CD4-positive, alpha-beta T cell treated with Interleukin-1 beta for 1 hour (primary cell): ENCODE measurements around the gene C5orf58.

Source experiments
- DNase-seq, 2 donors: peaks; one replicate each; pipeline ENCODE4 v3.0.0-alpha.2; 2020 to 2022

Gene C5orf58, protein sequence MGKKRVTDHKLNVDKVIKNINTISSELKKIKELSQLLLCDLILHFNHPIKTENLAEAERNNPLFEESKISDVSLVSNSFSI

DNA sequence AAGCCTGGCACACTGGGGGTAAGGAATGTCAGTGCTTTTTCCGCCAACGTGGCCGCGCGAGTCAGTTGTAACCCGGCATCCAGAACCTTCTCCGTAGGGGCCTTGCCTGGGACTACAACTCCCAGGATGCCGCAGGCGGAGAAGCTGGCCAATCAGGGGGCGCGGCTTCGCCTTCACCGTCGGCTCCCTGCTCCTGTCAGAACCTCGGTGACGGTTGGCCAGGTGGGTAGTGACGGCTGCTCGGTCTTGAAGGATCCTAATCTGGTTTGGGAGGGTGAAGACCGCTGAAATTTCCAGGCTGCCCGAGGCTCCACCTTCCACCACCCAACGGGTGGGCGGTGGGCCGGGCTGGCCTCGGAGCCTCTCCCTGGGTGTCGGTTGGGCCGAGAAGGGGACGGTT, at the start of gene C5orf58:
TSS of gene C5orf58 (plus strand) at position 200 of the 400 bp plus-strand sequence. CDS start 1,992 bp downstream, outside the sequence.
- DNase-seq = no peak

DNA sequence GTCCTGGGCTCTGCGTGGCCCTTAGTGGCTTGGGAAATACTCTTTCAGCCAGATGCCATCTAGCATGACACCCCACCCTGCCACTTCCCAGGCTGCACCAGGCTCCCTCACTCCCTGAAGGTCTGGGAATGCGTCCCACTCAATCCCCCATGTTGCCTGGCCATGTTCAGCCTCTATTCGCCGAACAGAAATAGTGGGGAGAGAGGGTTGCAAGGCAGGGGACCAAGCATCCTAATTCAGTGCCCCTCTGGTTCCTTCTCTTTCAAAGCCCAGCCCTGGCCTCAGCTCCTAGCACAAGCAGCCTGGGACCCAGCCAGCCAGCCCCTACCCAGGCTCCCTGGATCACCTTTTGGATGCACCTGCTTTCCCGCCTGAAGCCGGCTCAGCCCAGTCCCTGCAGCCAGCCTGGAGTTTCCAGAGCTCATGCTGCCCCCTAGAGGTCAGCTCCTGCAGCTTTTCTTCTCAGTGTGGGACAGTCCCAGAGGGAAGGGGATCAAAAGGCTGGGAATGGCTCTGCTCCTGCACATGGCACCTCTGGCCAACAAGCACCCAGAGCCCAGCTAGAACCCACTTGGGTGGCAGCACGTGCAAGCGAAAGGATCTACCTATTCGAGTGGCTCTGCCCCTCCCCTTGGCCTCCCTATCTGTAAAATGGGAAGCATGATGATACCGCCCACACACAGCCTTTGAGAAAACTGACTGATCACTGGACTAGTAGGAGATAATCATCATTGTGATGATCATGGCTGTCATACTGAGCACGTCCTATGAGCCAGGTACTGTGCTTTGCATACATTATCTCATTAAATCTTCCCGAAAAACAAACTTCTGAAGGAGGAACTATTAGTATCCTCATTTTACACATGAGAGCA, 48.7 kb upstream of the C5orf58 start:
- DNase-seq = peak; percentile 16 to 20

DNA sequence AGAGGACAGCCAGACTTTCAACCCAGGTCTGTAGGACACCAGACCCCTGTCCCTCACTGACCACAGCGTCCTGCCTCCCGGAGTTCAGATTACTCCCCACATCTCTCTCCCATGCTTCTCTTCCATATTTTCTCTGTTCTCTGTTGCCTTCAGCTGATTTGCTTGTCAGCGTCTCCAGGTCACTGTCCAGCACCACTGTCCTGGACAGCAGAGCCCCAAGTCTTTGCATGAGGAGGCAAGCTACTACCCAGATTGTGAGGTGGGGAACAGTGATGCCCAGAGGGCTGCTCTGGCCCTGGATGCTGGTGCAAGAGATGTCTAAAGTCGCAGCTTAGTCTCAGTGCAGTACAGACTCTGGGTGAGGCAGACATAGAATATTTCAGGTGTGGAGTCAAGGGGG, 48.0 kb upstream of the C5orf58 start:
- DNase-seq = no peak

DNA sequence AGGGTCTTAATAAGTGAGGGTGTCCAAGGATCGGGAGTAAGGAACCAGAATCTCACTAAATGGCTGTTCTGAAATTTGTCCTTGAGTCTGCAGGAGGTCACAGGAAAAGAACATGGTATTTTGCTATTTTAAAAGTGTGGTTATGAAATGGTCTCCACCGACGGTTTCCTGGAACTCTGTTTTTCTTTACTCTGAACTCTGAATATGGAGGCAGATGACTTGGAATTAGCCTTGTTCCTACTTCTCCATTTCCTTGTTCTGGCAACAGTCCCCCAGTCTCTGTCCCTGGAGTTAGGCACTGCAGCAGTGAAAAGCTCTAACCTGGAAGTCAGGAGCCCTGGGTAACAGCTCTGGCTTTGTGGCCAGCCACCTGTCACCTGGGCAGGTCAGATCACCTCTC, 46.6 kb upstream of the C5orf58 start:
- DNase-seq = no peak

DNA sequence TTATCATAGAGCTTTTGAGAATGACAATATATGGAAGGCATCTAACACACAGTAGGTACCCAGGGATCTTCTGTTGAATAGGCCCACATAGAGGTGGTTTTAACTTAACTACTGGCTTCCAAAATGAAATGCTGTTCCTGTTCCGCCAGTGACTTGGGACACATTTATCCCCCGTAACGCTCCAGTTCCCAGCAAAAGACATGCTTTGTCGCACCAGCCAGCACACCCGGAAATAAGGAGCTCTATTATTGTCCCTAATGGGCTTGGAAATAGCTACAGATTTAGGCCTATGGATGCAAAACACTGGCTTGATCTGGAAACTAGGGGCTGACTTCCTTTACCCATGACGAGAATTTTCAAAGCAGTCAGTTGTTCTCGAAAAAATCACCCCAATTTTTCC, 45.9 kb upstream of the C5orf58 start:
- no peak for DNase-seq

DNA sequence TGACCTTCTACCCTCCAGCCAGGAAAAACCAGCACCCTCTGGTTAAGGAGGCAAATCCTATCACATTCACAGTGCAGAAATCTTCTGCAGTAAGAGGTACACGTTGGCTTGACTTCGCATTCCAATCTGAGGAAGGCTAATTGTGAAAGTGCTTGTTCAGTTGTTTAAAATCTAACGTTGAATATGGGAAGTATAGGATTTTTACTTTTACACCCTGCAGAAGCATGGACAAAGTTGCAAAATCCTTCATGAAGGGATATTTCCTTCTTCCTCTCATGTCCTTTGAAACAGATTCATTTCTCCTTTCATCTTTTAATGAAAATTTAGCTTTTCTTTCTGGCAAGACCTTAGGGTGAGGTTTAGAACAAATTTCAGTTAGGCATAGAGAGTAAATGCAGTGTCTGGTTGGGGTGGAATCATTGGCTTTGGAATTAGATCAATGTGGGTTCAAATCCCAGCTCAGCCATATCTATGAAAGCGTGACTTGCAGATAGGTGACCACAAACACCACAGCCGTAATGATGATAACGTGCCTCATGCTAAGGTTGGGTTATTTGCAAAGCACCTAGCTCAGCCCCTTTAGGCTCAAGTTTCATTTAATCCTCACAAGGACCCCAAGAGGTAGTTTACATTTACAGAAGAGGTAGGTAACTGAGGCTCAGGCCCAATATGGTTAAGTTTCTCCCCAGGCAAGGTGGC, 42.2 kb upstream of the C5orf58 start:
- no peak for DNase-seq

DNA sequence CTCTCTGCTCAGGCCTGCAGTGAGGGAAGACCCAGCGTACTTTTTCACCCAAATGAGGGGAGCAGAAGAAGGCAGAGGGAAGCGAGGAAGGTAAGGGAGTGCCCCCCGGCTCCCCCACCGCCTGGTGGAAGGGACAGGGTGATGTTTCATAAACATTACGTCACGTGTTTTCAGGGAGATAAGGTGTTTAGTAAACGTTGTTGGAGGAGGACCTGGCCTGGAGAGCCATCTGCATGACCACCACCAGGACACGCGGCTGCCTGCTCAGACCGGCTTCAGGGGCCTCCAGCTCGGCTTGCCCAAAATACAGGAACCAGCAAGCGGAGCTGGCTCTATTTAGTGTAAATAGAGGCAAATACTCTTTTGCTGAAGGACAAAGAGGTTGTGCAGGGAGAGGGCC, 40.0 kb upstream of the C5orf58 start:
- no peak for DNase-seq

DNA sequence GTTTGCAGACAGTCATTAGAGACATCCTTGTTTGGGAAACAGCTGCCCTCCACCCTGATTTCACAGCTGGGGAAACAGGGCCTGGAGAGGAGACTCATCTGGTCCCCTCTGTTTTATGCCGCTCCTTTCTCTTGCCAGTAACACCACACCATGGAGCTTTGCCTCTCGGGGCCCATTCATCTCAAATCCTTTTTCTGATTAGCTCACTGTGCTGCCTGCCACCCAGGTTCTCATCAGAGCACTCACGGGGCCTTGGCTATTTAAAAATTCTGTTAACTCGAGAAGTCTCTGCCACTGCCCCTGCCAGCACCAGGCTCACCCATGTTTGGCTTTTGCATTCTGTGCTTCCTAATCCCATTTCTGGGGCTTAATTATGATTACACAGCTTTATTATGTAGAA, 36.8 kb upstream of the C5orf58 start:
- no peak for DNase-seq

DNA sequence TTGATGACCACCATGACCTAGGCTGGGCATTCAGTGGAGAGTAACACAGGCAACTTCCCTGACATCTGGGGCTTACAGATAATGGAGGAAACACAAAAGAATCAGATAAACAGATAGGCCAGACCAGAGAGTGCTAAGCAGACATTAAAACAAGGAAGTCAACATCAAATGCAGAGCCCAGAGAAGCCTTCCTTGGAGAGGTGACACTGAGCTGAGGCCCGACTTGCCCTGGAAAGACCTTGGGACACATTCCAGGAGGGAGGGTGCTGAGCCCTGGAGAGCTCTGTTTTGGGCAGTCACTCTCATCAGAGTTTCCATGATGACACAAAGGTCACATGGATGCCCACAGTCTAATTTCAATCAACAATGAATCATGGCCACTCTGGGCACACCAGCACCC, 31.9 kb upstream of the C5orf58 start:
- no peak for DNase-seq

DNA sequence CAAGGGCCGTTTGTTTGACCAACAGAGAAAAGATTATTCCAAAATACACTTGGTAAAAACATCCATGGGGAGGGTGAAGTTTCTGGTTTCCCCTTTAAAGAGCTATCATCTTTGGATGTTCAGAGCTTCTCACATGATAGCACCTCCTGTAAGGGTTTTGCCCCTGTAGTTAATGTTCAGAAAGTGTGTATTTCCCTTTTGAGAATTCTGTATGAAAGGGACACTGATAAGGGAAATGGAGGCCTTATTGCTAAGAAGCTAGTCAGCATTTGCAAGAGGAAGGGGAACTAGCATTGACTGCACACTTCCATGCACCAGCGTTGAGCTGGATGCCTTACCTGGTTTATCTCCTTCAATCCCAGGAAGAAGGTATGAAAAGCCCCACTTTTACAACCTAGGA, 31.5 kb upstream of the C5orf58 start:
- DNase-seq = no peak

DNA sequence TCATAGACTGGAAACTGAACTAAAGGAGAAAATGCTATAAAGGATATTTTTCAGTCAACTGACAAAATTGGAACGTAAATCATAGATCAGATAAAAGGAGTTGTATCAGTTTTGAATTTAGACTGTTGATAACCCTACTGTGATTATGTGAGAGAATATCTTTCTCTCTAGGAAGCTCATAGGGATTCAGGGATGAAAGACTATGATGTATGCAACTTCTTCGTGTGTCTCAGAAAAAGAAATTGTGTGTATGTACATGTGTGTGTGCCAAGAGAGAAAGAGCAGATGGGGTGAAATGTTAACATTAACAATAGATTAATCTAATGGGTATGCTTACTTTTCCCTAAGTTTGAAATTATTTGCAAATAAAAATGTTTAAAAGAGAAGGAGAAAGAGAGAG, 30.7 kb upstream of the C5orf58 start:
- DNase-seq = no peak

DNA sequence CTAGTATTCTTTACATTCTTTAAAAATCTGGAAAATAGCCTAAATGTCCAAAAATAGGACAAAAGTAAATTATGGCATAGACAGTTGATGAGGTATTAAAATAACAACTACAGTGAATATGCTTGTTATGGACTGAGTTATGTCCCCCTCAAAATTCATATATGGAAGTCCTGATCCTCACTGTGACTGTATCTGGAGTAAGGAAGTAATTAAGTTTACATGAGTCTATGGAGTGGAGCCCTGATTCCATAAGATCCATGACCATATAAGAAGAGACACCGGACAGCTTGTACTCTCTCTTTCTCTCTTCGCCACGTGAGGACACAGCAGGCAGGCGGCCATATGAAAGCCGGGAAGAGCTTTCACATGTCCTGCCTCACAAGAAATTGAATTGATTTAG, 28.6 kb upstream of the C5orf58 start:
- no peak for DNase-seq

DNA sequence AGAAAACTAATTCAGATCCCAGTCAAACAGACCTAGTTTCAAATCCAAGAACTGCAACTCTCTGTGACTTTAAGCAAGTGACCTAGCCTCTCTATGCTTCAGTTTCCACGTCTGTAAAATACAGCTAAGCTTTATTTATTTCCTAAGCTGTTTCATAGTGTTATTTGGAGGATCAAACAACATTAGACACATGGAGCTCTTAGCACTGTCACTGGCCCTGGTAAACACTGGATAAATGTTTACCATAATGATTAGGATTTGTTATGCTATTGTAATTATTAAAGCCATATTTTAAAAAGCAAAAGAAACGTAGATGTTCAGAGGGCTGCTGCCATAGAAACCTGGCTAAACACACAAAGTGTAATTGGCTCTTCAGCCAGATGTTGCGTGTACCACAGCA, 26.6 kb upstream of the C5orf58 start:
- DNase-seq = no peak

DNA sequence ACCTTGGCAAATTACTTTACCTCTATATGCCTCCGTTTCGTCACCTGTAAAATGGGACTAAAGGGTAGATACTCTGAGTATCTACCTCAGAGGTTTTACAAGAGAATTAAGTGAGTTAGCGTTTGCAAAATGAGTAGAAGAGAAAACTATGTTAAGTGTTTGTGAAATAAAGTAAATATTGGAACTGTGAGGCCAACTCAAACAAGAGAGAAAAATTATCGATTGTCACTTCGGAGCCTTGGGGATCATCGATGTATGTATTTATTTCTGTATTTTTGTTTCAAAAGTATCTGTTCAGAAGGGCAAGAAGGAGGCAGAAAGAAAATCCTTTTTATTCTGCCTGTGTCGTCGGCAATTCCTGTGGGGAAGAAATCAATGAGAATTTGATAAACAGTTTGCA, 25.8 kb upstream of the C5orf58 start:
- DNase-seq = no peak

DNA sequence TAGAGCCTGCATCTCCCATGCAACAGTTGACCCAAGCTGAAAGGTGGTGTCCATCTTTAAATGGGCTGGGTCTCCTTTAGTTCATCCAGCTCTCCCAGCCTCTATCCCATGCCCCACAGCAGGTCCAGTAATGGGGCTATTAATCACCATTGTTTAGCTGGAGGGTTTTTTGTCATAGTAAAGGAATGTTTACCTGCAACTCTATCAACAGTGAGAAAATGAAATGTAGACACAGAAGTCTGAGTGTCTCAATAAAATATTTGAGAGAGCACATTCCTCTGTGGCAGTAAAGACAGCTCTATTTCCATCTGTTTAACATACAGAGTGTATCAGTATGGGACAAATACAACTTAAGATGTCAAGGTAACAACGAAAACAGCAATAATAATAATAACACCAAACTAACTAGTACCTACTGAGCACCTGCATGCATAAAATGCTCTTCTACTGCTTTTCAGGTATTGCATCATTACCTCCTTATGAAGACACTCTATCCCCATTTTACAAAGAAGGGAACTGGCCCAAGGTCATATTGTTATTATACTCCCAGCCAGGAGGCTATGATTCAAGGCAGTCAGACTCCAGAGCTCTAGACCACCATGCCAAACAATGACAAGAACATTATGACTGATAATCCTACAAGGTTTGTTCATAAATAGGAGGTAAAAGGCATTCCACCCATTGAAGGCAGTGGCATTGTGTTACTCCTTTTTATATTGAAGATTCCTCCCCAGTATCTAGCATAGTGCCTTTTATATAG, 21.0 kb upstream of the C5orf58 start:
- no peak for DNase-seq

DNA sequence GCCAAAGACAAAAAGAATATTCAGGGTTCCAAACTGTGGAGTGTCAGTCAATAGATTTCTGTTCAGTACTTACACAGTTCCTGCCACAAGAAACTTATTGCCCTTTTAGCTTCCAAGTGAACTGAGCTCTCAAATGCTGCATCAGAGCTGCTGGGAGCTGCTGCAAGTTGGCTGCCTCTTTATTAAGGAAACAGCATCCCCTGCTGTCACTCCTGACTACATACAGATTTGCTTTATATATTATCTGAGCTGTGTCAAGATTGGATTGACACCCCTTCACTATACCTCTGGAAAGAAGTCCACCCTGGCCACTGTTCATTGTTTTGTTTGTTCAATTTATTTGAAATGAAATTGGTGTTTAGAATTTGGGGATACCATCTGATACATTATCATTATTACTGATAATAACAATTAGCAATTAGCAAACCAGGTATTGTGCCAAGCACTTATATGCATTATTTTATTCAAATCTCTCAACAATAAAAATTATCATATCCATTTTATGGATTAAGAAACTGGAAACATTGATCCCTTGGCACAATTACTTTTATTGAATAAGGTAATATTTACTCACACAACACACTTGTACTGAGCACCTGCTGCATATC, 16.4 kb upstream of the C5orf58 start:
- peak in 1 of 2 donors; percentile 1 for DNase-seq

DNA sequence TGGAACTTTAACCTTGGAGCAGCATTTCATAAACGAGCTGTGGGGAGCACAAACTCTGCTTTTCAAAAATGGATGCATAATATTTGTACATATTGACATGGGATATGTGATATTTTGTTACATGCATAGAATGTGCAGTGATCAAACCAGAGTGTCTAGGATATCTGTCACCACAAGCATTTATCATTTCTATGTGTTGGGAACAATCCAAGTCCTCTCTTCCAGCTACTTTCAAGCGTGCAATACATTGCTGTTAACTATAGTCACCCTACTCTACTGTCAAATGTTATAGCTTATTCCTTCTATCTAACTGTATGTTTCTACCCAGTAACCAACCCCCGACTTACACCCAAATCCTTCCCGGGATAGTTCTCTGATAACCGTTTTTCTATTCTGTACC, 15.0 kb upstream of the C5orf58 start:
- no peak for DNase-seq

DNA sequence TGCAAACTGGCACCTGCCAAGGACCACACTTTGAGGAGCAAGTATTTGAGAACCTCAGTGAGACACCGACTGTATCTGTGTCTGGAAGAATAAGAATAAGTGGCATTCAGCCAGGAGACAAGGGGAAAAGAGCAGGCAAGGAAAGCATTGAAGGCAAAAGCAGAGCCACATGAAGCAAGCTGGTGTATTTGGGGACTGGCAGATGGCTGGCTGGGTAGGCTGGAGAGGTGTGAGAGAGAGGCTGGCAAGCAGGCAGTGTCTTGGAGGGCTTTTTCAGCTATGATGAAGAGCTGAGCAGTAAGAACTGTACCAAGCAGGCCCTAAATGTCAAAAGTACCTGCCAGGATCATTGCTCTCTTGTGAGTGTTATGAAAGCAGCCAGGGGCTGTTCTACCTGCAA, 14.1 kb upstream of the C5orf58 start:
- no peak for DNase-seq

DNA sequence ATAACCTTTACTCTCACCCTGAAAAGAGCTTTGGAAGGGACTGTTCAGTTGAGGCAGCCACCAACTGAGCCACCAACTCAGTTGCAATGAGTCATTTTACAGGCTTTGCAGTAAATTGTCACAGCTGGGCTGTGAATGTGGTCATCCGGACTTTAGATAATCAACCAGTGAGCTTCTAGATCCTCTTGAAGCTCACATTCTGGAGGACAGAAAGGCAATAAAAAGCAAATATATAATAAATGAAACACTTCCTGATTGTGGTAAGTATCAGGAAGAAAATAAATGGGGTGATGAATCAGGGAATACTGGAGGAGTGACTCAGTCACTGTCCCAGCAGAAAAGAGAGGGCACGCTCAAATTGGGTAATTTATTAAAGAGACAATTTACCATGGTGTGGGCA, 13.2 kb upstream of the C5orf58 start:
- DNase-seq = no peak

DNA sequence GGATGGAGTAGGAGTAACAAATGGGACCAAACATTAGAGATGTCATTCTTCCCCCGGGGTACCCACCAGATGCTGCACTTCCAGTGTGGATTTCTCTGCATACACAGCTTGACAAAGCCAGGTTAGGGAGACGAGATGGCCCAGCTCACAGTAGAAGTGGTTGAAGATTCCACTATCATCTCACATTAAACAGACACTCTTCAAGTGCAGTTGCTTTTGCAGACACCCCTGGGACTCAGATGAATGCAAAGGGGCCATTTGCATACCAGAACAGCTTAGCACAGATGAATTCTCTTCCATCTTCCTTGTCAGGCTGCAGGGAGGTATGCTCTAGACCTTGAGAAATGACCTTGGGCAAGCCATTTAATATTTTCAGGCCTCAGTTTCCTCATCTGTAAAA, 12.6 kb upstream of the C5orf58 start:
- DNase-seq = no peak

DNA sequence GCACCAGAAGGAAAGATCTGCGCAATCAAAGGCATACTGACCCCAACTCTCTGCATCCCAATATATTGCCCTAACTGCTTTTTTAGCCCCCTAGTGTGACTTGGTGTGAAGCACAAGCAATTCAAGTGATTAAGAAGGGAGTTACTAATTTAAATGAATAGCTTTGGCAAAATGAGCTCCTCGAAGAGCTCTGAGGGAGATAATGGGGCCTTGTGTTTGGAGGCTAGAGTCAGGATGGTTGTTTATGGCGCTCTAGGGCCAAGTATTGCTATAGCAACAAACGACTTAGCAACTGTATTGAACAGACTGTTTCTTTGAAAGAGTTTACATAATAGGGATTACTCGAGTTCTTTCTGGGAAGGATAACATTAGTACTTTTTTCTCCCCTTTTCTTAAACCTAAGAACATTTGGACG, 11.5 kb upstream of the C5orf58 start:
- no peak for DNase-seq

DNA sequence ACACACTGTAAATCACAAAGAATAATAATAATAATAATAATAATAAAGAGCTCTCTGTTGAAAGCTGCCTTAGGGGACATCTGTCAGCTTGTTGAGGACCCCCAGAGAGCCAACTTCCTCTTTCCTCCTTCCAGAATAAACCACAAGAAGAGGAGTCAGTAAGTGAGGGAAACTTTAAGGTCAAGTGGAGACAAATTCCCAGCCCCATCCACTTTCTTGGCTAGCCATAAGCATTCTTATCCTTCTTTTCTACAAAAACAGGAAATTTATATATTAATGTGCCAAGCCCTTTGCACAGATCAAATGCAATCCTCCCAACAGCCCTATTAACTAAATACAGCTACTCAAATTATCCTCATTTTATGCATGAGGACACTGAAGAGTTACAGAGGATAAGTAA, 9.4 kb upstream of the C5orf58 start:
- no peak for DNase-seq

DNA sequence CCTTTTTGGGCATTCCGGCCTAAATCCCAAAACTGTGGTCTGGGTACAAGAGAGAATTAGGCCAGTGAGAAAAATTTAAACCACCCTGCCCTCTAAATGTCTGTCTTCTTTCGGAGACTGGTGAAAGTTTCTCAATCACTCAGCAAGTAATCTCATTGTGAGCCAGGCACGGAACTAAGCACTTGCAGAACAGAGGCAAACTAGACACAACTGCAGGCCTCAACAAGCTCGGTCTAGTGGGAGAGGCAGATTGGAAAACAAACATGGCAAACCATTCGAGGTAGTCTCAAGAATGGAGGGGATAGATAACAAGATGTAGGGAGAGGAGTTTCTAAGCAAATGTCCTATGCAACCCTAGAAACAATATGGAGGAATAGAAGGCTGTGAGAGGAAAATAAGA, 8.9 kb upstream of the C5orf58 start:
- no peak for DNase-seq
